Amniotic epithelial cell (primary cell): ENCODE results near the gene ARGLU1.
A peak's percentile ranks its signal among the peaks of the same experiment; 100 is the strongest.

Source experiments
- DNase-seq: peaks from one replicate; pipeline ENCODE4 v3.0.0-alpha.2; 2010; ENCODE audit warnings: low read depth

Gene ARGLU1, protein sequence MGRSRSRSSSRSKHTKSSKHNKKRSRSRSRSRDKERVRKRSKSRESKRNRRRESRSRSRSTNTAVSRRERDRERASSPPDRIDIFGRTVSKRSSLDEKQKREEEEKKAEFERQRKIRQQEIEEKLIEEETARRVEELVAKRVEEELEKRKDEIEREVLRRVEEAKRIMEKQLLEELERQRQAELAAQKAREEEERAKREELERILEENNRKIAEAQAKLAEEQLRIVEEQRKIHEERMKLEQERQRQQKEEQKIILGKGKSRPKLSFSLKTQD

DNA sequence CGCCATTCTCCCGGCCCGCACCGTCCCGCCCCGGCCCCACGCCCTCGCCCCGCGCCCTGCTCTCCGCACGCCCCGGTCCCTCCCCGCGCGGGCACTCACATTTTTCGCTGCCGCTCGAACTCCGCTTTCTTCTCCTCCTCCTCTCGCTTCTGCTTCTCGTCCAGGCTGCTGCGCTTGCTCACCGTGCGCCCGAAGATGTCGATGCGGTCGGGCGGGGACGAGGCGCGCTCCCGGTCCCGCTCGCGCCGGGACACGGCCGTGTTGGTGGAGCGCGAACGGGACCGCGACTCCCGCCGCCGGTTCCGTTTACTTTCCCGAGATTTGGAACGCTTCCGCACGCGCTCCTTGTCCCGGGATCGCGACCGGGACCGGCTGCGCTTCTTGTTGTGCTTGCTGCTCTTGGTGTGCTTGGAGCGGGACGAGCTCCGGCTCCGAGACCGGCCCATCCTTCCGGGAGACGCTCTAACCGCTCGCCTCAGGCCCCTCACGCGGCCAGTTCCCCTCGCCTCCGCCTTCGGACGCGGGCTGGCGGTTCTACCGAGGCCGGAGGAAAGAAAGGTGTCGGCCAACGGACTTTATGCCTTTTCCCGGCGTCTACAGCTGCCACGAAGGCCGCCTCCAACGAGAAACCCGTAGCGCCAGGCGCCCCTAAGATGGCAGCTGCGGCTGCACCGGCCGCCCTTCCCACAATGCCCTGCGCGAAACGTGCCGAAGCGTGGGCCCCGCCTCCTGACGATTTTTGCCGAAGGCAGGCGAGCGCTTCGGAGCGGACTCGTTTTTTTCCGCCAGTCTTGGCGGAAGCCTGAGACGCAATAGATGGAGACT is at the start of gene ARGLU1:
TSS of gene ARGLU1 (minus strand) at position 664 of the 825 bp plus-strand sequence. CDS start at position 446, 218 bp downstream.
- peak; percentile 86 for DNase-seq

DNA sequence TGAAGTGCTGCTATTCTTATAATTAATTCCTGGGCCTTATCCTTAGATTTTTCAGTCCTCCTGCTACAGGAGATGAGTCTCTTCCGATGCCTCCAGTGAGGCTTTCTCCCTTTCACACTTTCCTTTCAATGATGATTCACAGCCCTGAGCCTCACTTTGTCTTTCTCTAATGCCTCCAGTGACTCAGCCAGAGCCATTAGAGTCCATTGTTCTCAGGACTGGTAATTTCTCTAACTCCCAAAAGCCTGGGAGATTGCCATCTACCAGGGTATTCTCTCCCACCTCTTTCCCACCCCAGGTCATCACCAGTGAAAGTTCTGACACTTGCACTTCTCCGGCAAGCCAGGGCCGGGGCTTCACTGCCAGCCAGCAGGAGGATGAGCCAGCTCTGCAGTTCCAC is 49.6 kb upstream of the ARGLU1 start:
- DNase-seq, result peak; percentile 39

DNA sequence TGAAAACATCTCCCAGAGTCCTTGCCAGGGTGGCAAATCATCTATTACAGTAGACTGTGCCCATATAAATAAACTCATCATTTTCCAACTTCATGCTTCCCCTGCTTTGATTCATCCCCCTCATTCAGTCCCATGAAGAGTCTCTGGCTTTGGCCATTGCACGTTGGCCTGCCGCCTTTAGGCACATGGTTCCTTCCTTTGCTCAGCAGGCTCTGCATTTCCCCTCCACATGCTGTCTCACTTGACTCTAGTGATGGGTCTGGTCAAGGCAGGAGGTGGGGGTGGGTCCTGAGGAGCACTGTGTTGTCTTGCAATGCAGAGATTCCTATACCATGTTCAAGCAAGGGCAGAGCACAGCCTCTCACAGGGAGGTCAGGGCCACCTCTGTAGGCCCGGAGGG is 48.8 kb upstream of the ARGLU1 start:
- DNase-seq, result no peak

DNA sequence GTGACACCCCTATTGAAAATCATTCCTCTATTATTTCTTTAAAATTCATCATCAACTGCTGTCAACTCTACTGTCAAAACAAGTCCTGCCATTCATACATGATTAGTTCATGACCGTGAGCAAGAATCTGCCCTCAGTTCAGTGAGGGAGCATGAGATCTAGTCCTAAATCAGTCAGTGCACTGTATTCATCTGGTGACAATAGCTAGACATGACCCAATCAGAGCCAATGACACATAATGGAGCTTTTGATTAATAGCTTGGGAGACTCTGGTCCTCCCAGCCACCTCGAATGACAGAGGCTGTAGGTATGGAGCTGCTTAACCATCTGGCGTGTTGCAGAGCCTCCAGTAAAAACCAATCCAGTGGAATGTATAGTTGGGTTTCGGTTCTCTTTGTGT is 46.9 kb upstream of the ARGLU1 start:
- no peak for DNase-seq

DNA sequence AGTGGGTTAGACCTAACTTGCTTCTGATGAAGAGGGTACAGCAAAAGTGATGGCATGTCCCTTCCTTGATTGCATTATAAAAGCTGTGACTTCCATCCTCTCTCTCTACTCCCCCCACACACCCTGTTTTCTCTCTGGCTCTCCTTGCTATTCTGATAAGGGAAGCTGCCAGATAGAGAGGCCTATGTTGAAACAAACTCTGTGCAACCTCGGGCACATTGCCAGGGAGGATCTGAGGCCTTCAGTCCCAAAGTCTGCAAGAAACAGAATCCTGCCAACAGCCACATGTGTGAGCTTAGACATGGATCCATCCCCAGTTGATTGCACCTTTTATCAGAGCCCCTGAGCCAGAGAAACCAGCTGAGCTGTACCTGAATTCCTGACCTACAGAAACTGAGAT is 44.8 kb upstream of the ARGLU1 start:
- DNase-seq, result peak; percentile 90

DNA sequence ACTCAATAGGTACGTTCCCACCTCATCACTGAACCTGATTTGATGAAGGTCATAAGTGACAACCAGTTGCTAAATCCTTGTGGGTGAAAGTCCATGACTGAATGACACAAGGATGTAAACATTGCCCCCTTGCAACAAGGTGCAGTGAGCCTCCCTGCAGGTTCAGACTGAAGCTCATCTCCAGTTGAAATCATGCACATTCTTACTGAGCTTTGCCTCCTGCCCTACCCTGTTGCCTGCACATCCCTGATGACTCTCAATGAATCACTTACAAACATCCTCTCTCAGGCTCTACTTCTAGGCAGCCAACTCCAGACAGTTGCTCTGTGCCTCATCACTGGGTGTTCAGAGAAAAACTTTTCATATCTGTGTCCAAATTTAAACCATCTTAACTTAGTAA is 42.5 kb upstream of the ARGLU1 start:
- peak; percentile 58 for DNase-seq

DNA sequence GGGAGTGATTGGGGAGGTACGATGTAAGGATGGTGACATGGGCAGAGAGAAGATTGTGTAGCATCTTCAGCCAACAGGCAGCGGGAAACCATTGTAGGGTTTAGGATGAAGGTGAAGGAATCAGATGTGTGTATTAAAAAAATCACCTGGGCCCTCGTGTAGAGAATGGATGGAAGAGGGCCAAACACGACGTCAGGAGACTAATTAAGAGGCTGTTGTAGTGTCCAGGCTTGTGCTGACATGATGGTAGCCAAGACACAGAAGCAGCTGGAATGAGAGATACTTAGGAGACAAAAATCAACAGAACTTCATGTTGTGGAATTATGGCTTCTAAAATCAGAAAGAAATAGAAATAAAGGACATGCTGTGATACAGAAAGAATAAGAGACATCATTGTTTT is 41.2 kb upstream of the ARGLU1 start:
- DNase-seq, result no peak

DNA sequence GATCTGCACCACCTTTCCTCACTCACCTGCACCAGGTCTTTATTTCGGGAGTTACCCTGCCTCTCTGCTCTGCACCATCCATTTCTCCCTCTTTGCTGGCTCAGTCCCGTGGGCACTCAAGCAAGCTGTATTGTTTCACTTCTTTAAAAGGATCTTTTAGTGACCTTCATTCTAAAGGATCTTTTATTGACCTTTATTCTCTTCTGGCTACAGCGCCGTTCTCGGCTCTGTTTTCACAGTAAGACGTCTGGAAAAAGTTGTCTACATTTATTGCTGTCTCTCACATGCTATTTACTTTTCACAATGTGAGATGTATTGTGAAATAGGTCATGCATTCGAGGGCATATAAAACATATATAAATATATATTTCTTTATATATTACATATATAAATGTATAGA is 35.6 kb upstream of the ARGLU1 start:
- no peak for DNase-seq

DNA sequence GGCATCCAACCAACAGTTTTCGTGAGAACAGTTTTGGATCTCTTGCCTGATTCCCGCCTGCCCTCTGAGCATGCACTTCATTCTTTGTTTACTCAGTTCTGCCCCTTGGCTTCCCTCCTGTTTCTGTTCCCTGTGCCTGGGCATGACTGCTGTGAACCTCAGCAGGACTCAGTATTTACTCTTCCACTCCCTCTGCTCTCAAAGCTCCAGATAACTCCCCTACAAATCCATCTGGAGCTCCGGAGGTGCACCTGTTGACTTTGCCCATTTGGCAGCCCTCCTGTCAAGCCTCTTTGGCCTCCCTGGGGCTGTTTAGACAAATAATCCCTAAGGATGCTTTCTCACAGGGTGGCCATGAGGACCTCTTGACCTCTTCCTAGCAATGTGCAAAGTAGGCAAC is 34.2 kb upstream of the ARGLU1 start:
- DNase-seq, result no peak

DNA sequence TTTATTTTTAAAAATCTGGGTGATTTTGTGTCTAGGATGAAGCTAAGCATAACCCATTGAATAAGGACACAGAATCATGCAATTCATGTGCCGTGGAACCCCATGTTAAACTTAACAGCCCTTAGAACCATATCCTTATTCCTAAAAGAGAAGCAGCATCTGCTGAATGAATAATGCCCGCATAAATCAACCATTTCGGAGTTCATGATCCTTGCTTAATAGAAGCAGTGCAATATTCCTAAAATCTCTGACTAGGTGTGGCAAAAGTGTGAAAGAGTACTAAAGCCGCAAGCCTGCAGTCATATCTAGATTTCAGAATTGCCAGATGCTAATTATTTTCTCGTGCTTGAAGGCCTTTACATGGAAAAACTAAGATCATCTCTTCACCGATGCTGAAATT is 33.6 kb upstream of the ARGLU1 start:
- DNase-seq, result no peak

DNA sequence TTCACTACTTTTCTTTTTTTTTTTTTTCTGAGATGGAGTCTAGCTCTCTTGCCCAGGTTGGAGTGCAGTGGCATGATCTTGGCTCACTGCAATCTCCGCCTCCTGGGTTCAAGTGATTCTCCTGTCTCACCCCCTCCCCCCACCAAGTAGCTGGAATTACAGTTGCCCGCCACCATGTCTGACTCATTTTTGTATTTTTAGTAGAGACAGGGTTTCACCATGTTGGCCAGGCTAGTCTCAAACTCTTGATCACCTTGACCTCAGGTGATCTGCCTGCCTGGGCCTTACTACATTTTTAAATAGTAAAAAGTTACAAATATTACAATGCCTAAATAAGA is 32.8 kb upstream of the ARGLU1 start:
- peak; percentile 8 for DNase-seq

DNA sequence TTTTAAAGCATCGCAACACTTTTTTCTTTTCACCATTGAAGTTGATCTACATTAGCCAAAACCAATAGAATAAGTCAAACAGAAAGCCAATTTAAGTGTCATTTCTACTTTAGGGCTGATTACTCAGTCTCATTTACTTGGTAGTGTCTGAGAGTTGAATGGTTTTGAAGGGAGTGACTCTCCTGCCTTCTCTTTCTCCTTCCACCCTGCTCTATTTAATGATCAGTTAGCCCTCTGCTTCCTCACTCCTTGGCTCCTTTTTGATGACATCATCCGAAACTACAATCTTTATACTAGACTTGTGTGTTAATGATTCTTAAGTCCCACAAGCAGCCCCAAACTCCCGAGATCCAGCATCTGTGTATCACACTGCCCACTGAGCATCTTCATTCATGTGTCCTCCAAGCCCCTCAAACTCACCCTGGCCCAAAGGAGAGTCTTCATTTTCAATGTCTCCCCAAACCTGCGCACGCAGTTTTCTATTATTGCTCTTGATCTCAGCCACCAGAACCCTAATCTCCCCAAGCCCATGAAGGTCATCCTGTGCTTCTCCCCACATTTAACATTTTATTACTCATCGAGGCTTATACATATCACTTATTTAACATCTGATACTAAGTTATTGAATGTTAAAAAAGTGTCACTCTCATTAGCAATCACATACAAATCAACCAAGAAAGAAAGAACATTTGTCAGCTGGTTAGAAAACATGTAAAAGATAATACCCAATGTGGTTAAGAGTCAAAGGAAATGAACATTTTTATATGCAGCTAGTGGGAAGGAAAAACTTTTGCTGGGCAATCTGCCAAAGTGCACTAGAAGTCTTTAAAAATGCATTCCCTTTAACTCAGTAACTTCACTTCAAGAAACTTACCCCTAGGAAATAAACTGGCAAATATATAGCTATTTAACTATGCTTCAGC is 32.2 kb upstream of the ARGLU1 start:
- DNase-seq, result peak; percentile 60

DNA sequence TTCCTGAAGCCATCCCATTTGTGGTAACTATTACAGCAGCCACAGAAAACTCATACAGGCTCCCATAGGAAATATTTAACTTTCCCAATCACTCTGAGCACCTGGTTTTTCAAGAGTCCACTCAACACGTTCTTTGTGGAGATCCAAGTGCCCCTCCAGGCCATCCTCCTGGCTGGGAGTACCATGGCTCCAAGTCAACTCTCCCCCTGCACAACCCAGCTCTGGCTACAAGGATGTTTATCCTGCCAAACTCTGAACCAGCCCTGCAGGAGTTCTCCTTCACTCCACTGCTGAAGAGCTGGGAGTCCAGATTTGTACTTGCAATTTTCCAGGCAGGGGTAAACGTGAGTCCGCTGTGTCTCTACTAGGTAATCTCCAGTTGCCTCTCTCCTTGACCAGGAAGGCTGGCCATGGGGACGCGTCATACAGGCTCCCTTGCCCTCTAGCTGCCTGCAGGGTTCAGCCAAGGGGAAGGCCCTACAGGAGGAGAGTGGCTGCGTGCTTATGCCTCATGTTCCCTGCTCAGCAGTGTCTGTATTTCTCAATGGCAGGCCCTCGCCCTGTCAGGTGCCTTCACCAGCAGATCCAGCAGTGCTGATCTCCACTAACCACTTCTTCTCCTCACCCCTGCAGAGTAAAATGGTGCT is 29.9 kb upstream of the ARGLU1 start:
- no peak for DNase-seq

DNA sequence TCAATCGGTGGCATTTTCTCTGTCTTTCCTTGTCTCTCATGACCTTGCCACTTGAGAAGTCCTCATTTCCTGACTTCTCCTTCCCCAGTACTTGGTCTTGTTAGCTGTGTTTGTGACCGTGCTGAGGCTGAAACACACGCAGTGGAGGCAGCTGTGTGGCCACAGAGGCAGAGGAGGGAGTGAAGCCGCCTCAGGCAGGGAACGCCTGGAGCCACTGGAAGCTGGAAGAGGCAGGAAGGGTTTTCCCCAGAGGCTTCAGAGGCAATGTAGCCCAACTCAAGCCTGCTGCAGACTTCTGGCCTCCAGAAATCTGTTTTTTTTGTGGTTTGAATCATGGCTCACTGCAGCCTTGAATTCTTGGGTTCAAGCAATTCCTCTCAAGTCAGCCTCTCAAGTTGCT is 29.2 kb upstream of the ARGLU1 start:
- DNase-seq, result no peak

DNA sequence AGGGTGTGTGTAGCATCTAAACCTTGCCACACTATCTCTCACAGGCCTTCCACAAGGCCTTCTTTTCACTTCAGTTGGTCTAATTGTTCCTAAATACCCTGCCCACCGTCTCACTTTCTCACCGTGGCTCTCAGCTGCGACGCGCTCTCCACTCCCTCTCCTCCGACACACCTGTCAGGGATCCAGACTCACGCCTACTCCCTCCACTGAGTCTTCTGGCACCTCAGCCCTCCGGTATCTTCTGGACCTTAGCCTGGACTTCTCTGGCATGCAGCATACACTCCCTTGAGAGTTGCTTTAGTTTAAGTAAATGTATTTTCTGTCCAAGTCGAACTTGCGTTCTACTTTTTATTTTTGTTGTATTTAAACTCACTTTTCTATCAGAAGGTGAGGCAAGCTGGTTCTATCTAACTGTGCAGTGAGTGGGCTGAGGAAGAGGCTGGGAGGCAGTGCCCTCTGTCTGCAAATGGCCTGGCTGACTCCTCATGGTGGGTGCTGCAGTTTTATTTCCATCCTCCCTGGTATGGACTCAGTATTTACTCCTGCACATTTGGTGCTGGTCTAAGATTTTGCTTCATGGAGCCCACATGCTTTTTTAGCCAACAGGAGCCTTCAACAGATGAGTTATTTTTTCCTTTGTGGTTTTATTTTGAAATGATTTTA is 28.5 kb upstream of the ARGLU1 start:
- no peak for DNase-seq

DNA sequence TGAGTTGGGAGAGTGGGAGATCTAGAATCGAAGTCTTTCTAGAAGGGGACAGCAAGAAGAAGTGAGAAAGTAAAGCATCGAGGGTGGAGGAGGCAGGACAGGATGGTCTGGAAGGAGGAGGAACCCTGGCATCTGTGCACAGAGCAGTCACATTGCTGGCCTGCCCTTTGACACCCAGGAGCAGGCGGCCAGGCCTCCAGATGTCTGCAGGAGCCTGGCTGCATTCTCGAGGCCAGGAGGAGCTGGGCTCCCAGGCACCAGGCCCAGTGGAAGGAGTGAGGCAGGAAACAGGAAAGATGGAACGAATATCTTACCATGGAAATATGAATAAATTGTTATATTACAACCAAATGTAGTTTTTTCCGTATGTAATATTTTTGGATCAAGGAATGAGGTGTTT is 27.7 kb upstream of the ARGLU1 start:
- DNase-seq, result no peak

DNA sequence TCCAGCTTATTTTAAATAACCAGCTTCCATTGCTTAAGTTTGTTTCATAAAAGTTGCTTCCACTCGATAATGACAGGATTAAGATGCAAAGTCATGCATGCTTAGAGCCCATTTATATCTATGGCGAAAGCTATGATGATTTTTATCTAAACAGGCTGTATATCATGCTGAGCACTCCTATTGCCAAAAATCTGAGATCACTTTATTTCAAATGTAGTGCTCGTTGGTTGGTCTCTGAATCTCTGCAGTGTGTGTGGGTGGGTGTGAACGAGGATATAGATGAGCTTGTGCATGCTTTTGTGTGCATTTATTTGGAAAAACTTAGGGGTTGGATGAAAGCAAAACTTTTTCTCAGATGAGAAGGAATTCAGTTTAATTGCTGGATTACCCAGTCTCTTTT is 27.0 kb upstream of the ARGLU1 start:
- DNase-seq, result peak; percentile 27

DNA sequence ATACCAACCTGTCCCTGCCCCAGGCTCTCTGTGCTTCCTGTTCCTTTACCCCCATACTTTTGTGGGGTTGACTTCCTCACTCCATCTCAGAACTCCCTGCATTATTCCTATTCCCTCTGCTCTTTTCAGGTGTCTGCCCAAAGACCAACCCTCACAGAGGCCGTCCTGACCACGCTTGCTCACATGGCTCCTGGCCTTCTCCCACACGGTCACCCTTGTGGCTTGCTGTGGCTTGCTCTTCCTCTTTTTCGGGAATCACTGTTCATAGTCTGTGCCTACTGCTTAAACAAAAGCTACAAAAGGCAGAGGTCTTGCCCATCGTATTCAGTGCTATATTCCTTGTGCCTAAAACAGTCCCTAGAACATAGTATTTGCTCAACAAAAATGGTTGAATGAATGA is 25.2 kb upstream of the ARGLU1 start:
- no peak for DNase-seq

DNA sequence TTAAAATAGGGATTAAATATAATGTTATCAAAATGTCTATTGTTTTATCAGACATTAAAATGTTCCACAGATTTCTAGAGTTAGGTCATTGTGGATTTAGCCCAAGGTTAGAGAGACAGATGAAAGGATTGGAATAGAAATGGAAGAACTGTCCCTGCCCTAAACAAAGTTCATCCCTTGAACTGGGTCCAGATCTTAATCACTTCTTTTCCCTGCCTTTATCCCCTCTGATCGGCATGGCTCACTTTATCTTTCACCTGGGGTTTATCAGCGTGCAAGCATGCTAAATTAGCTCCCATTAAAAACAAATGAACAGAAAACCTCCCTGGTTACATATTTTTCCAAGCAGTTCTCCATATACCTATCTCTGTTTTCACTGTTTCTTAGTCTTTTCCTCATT is 23.4 kb upstream of the ARGLU1 start:
- DNase-seq, result no peak

DNA sequence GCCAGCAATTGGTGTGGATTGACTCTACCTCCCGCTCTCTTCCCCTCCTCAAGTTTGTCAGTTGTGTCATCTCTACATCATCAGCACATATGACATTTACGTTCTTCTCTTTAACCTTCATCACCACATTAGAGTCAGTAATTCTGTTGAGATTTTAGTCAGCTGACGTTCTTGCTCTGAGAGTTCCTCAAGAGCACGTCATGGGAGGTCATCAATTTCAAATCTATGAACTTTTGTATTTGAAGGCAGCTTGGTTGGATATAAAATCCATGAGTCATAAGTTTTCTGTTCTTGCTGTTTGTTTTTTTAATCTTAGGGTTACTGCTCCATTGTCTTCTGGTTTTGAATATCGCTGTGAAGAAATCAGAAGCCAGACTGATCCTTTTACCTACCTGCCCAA is 21.8 kb upstream of the ARGLU1 start:
- no peak for DNase-seq

DNA sequence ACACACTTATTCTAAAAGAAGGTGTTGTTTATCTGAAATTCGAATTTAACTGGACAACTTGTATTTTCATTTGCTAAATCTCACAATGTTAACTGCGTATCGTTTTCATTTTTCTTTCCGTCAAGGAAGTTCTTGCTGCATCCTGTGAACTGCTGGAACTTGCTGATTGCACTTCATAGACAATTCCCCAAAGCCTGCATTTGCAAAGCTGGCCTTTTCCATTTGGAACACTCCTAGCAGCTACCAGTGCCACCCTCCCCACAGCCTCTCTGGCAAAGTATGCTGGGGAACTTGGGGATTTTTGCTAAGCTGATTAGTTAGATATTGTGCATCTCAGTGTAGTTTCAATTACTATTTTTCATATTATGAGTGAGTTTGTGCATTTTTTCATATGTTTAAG is 20.4 kb upstream of the ARGLU1 start:
- DNase-seq, result no peak

DNA sequence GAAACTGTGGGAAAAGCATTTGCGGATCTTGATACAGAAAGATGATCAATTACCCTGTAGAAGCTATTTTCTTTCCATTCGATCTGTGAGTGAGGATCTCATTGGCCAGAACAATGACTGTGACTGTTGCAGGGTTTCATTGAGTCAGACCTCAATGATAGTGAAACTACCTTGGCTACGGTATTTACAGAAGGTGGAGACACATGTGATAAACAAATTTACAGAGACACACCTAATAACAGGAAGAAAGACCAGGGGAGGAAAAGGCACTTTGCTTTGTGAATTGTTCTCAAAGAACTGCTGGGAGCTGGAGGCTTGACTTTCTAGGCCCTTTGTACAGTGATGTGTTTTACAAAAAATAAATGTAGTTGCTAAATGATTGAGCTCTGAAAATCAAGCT is 19.9 kb upstream of the ARGLU1 start:
- no peak for DNase-seq
